H9 (cell line): Measurements from ENCODE around the gene LEF1. TPM values are rescaled to one million over a fixed set of nuclear protein-coding genes. Genes with fewer than 3 reads are reported as not detected.

Experiments used
- DNase-seq: peaks from one replicate; pipeline ENCODE4 v3.0.0-alpha.2; 2017
- H2AFZ ChIP-seq: one replicate; pipeline ENCODE4 v1.6.1; 2013; ENCODE audit warnings: mild to moderate bottlenecking, low read length, control low read depth, moderate library complexity
- H2AK5ac ChIP-seq: 2 replicates; pipeline ENCODE4 v1.6.1; 2013; ENCODE audit warnings: low read length, control low read depth, mixed read lengths; ENCODE audit not compliant: insufficient read length
- H2BK120ac ChIP-seq: one replicate; pipeline ENCODE4 v1.6.1; 2013; ENCODE audit warnings: low read depth, mild to moderate bottlenecking, low read length, control low read depth, inconsistent platforms; ENCODE audit not compliant: poor library complexity, severe bottlenecking
- H2BK12ac ChIP-seq: 2 replicates; pipeline ENCODE4 v1.6.1; 2013; ENCODE audit warnings: low read length, control low read depth, mixed read lengths, low read depth; ENCODE audit not compliant: insufficient read length
- H2BK15ac ChIP-seq: 2 replicates; pipeline ENCODE4 v1.6.1; 2013; ENCODE audit warnings: low read depth, low read length, control low read depth
- H2BK20ac ChIP-seq: one replicate; pipeline ENCODE4 v1.6.1; 2013; ENCODE audit warnings: low read depth, mild to moderate bottlenecking, low read length, control low read depth, inconsistent platforms; ENCODE audit not compliant: poor library complexity, severe bottlenecking
- H2BK5ac ChIP-seq: 2 replicates; pipeline ENCODE4 v1.6.1; 2013; ENCODE audit warnings: low read length, control low read depth, mixed read lengths; ENCODE audit not compliant: insufficient read length
- H3K14ac ChIP-seq: 2 replicates; pipeline ENCODE4 v1.6.1; 2013; ENCODE audit warnings: low read length, control low read depth; ENCODE audit not compliant: insufficient read depth
- H3K18ac ChIP-seq: 2 replicates; pipeline ENCODE4 v1.6.1; 2013; ENCODE audit warnings: low read depth, mild to moderate bottlenecking, mixed read lengths, low read length, control low read depth; ENCODE audit not compliant: insufficient read length
- H3K23ac ChIP-seq: 2 replicates; pipeline ENCODE4 v1.6.1; 2013; ENCODE audit warnings: low read length, control low read depth, mixed read lengths, low read depth; ENCODE audit not compliant: insufficient read length
- H3K23me2 ChIP-seq: 2 replicates; pipeline ENCODE4 v1.6.1; 2013; ENCODE audit warnings: low read depth, mild to moderate bottlenecking, mixed read lengths, low read length, control low read depth; ENCODE audit not compliant: insufficient read length, poor library complexity, severe bottlenecking
- H3K27ac ChIP-seq: 2 replicates; pipeline ENCODE4 v1.5.1; 2013; ENCODE audit warnings: low read length, control low read depth, mixed read lengths, low read depth; ENCODE audit not compliant: insufficient read length
- H3K27me3 ChIP-seq: 2 replicates; pipeline ENCODE4 v1.6.1; 2013; ENCODE audit warnings: low read length, control low read depth, inconsistent platforms; ENCODE audit not compliant: insufficient read depth
- H3K4ac ChIP-seq: 2 replicates; pipeline ENCODE4 v1.6.1; 2013; ENCODE audit warnings: low read depth, mild to moderate bottlenecking, control low read depth, inconsistent platforms, low read length, moderate library complexity
- H3K4me1 ChIP-seq: 2 replicates; pipeline ENCODE4 v1.6.1; 2013; ENCODE audit warnings: low read length, control low read depth, inconsistent platforms; ENCODE audit not compliant: insufficient read depth
- H3K4me2 ChIP-seq: 2 replicates; pipeline ENCODE4 v1.6.1; 2013; ENCODE audit warnings: low read length, control low read depth, mixed read lengths; ENCODE audit not compliant: insufficient read length, insufficient read depth
- H3K56ac ChIP-seq: 2 replicates; pipeline ENCODE4 v1.6.1; 2013; ENCODE audit warnings: low read depth, mild to moderate bottlenecking, mixed read lengths, low read length, control low read depth; ENCODE audit not compliant: insufficient read length
- H3K79me1 ChIP-seq: 2 replicates; pipeline ENCODE4 v1.6.1; 2013; ENCODE audit warnings: low read depth, mild to moderate bottlenecking, moderate library complexity, low read length, control low read depth, inconsistent platforms; ENCODE audit not compliant: insufficient read depth, poor library complexity, severe bottlenecking
- H3K79me2 ChIP-seq: 2 replicates; pipeline ENCODE4 v1.6.1; 2013; ENCODE audit warnings: low read length, control low read depth, inconsistent platforms; ENCODE audit not compliant: insufficient read depth
- H3K9ac ChIP-seq: 2 replicates; pipeline ENCODE4 v1.6.1; 2013; ENCODE audit warnings: low read length, control low read depth, mixed read lengths; ENCODE audit not compliant: insufficient read length; ENCODE audit errors: extremely low read depth
- H3K9me3 ChIP-seq: one replicate; pipeline ENCODE4 v1.6.1; 2013; ENCODE audit warnings: low read depth, low read length, inconsistent platforms; ENCODE audit not compliant: control insufficient read depth
- H3T11ph ChIP-seq: one replicate; pipeline ENCODE4 v1.6.1; 2013; ENCODE audit warnings: mild to moderate bottlenecking, low read length, control low read depth, inconsistent platforms
- H4K20me1 ChIP-seq: one replicate; pipeline ENCODE4 v1.6.1; 2013; ENCODE audit not compliant: control insufficient read depth, insufficient read length, insufficient read depth
- H4K5ac ChIP-seq: 2 replicates; pipeline ENCODE4 v1.6.1; 2013; ENCODE audit warnings: low read depth, mild to moderate bottlenecking, mixed read lengths, low read length, control low read depth; ENCODE audit not compliant: insufficient read length
- H4K8ac ChIP-seq: replicated peaks from 2 replicates; pipeline ENCODE4 v1.6.1; 2013; ENCODE audit warnings: low read length, control low read depth, mixed read lengths, low read depth; ENCODE audit not compliant: insufficient read length
- H4K91ac ChIP-seq: 2 replicates; pipeline ENCODE4 v1.6.1; 2013; ENCODE audit warnings: low read depth, mild to moderate bottlenecking, moderate library complexity, mixed read lengths, low read length, control low read depth; ENCODE audit not compliant: insufficient read length
- H3K27ac Mint-ChIP-seq, 3 experiments: 2 replicates in 2 of 3; 3 replicates in 1 of 3; pipeline ENCODE4 v1.8.0; 2020 to 2021; ENCODE audit warnings: mixed read lengths in 3 of 3, mild to moderate bottlenecking in 1 of 3, moderate library complexity in 1 of 3
- H3K27me3 Mint-ChIP-seq: 2 replicates; pipeline ENCODE4 v1.8.0; 2021; ENCODE audit warnings: low read depth, mild to moderate bottlenecking, moderate library complexity, mixed read lengths
- H3K36me3 Mint-ChIP-seq, 3 experiments: 2 replicates in 2 of 3; 3 replicates in 1 of 3; pipeline ENCODE4 v1.8.0; 2020 to 2021; ENCODE audit warnings: low read depth in 3 of 3, mixed read lengths in 3 of 3; ENCODE audit not compliant: insufficient read depth in 1 of 3
- H3K4me1 Mint-ChIP-seq, 2 experiments: 2 replicates each; pipeline ENCODE4 v1.8.0; 2020; ENCODE audit warnings: mixed read lengths in 2 of 2
- H3K4me3 Mint-ChIP-seq, 2 experiments: 2 replicates in 1 of 2; 3 replicates in 1 of 2; pipeline ENCODE4 v1.8.0; 2020 to 2021; ENCODE audit warnings: mild to moderate bottlenecking in 2 of 2, mixed read lengths in 2 of 2, moderate library complexity in 1 of 2
- H3K9me3 Mint-ChIP-seq, 2 experiments: 2 replicates in 1 of 2; 3 replicates in 1 of 2; pipeline ENCODE4 v1.8.0; 2020; ENCODE audit warnings: mild to moderate bottlenecking in 2 of 2, mixed read lengths in 2 of 2, moderate library complexity in 1 of 2
- CTCF ChIP-seq: fragments of 200-600 bp; sonication (generic); conservative IDR thresholded peaks from 3 replicates; pipeline ENCODE4 v1.8.0; 2021; ENCODE audit warnings: antibody characterized with exemption, mild to moderate bottlenecking
- total RNA-seq: library from RNA; stranded (reverse); gene quantifications from 2 replicates; pipeline ENCODE4 v1.2.1, GENCODE V29; 2021

LEF1 gene
- total RNA-seq, 1 experiment from 2014 or later: 2.5 TPM

- H4K91ac ChIP-seq: no peak overlapping the region
- H2BK15ac ChIP-seq: no peak overlapping the region
- no peaks in the 10 kb centered on the region for H3K79me1 ChIP-seq
- no peak for DNase-seq
- H3K23ac ChIP-seq: no peak overlapping the region
- no peak overlapping the region for H2AK5ac ChIP-seq
- H3K79me2 ChIP-seq: no peaks in the 10 kb centered on the region
- H3K4me3 Mint-ChIP-seq: no peak overlapping the region
- no peak overlapping the region for H2AFZ ChIP-seq
- H3K14ac ChIP-seq: no peak overlapping the region
- H3K27ac Mint-ChIP-seq: no peak overlapping the region
- no peak overlapping the region for H4K5ac ChIP-seq
- no peak overlapping the region for H3K9ac ChIP-seq
- H3T11ph ChIP-seq: no peak overlapping the region
- no peak overlapping the region for H2BK12ac ChIP-seq
- H4K8ac ChIP-seq: no peak overlapping the region
- peaks cover 24 to 31% of the 10 kb centered on the region in 2 experiments for H3K4me1 Mint-ChIP-seq
- H2BK5ac ChIP-seq: no peak overlapping the region
- H3K4me1 ChIP-seq: peaks cover 4% of the 10 kb centered on the region
- peaks cover 12% of the 10 kb centered on the region for H3K23me2 ChIP-seq
- no peak overlapping the region for H2BK20ac ChIP-seq
- H3K27me3 ChIP-seq: peaks cover 54% of the 10 kb centered on the region
- no peak overlapping the region for H3K56ac ChIP-seq
- peaks cover 97% of the 10 kb centered on the region for H3K27me3 Mint-ChIP-seq
- H3K4me2 ChIP-seq: no peak overlapping the region
- H3K18ac ChIP-seq: no peak overlapping the region
- no peaks in the 10 kb centered on the region; a peak in 2 of 5 replicates for H3K9me3 Mint-ChIP-seq
- no peak overlapping the region for H3K27ac ChIP-seq
- H2BK120ac ChIP-seq: no peak overlapping the region
- TF ChIP-seq CTCF: no peak
- no peak overlapping the region for H3K4ac ChIP-seq
- no peaks in the 10 kb centered on the region for H3K9me3 ChIP-seq
- H4K20me1 ChIP-seq: no peaks in the 10 kb centered on the region
- no peaks in the 10 kb centered on the region for H3K36me3 Mint-ChIP-seq
Measured at GRCh38 chr4:108174856-108175255, 6.1 kb upstream of the LEF1 start.
